Stimulated activated CD8-positive, alpha-beta memory T cell treated with anti-CD3 and anti-CD28 coated beads, Interleukin-12 subunit alpha, Interleukin-12 subunit beta, amount 100 ng/mL, for 24 hours (primary cell): ENCODE data around the gene C7orf33.

Experiments used
- DNase-seq: peaks from one replicate; pipeline ENCODE4 v3.0.0-alpha.2; 2020; ENCODE audit errors: extremely low read depth

Gene C7orf33

DNA sequence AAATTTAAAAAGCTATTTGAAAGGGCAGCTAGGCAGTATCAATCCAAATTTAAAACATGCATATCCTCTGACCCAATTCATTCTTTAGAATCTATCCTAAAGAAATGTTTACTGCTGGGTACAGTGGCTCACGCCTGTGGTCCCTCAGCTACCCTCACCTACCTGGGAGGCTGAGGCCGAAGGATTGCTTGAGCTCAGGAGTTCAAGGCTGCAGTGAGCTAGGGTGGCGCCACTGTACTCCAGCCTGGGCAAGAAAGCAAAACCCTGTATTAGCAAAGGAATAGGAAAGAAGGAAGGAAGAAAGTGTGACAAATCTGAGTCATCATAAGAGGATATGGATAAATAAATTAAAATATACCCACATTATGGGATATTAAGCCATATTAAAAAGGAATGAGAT, 36.3 kb downstream of the C7orf33 start:
- DNase-seq = no peak

DNA sequence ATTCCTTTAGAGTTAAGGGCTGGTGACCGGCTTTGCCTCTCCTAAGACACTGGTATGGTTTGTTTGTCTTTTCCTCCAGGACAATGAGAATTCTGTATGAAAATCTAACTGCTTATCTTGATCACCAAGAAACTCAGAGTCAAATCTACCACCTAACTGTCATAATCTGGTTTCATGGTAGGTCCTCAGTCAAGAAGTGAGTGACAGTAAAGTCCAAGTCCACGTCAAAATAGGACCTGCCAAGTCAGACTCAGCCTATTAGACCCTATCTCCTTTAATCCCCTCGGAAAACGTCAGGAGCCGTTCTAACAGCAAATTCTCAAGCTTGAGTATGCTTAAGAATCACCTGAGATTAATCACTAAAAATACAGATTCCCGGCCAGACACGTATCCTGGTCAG, 37.4 kb downstream of the C7orf33 start:
- DNase-seq = no peak

DNA sequence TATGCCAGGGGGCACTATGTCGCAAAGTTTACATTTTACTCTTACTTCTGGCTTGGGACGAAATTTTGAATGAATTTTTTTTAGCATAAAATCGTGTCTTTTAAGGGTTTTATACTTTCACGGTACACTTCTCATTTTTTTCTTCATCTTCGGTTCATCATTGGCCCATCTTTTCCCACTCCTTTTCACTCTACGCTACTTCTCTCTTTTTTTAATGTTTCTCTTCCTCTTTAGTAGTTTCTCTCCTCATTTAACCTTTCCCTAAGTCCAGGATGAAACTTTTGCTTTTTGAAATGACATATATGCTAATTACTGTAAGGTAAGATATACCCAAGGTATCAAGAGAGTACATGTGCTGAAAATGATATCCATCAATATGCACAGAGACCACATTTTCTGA, 39.5 kb downstream of the C7orf33 start:
- DNase-seq = no peak

DNA sequence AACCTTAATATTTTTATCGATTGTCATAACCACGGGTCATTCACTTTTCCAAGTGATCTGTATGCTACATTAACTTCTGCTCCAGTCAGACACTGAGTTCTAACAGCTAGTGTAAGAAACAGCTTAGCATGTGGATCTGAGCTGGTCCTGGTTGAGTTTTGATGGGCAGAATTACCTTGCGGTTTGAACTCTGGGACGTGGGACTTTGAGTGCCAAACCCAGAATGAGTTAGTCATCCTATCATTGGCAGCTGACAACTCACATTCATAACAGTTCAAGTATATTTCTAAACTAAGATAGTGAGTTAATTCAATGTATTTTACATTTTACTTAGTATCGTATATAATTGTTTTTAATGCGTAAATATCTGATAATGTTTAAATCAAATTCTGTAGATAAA, 43.2 kb downstream of the C7orf33 start:
- no peak for DNase-seq

- DNase-seq = no peak
These were observed 46.5 kb downstream of the C7orf33 start for GRCh38 chr7:148637094-148637493.

GRCh38 chr7:148645898-148646297, 55.3 kb downstream of the C7orf33 start:
- no peak for DNase-seq

DNA sequence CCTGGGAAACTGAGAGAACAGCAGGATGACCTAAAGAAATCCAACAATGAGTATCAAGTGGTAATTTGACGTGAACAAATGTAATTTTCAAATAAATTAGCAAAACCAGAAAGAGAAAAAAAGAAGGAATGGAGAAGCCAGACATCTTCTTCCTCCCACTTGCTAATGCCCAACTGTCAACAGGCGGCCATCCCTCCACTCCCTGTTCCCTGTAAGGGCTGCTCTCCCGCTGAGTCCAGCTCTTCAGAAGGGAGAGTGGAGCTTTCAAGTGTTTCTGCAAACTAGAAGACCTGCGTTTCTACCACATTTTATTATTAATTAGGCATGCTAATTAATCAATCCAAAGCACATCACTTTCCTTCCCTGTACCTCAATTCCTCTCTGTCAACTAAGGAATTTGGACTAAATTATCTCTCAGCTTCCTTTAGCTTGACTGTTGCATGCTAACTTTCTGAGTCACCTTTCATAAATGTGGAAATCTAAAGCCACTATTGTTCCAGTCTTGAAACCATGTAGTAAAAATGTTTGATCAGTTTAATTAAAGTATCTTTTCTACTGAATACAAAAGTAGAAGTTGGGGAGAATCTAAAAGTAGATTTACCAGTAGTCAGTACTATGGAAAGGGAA, 59.8 kb downstream of the C7orf33 start:
- DNase-seq = no peak

DNA sequence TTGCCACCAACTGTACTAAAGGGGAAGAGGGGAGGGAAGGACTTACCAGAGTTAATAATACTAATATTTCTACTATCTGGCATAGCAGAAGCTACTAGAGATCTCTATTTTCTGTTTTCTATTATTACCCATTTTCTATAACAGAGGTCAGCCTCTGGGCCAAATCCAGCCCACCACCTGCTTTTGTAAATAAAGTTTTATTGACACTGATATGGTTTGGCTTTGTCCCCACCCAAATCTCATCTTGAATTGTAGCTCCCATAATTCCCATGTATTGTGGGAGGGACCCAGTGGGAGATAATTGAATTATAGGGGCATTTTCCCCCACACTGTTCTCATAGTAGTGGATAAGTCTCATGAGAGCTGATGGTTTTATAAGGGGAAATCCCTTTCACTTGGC, 62.2 kb downstream of the C7orf33 start:
- no peak for DNase-seq

DNA sequence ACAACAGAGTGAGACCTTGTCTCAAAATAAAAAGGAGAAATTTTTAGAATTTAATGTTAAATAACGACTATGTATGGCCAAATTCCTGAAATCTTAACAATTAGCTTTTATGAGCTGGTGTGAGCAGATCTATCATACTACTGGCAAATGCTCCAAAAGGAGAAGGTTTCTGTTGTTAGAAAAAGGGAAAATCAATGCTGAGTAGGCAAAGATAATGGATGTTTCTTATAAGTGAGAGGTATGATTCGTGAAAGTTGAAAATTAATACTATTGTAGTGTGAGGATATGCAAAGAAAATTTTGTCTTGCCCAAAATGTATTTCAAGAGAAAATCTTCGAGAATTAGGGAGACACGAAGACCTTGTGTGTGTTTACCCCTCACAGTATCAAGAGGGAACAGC, 67.4 kb downstream of the C7orf33 start:
- DNase-seq = no peak

DNA sequence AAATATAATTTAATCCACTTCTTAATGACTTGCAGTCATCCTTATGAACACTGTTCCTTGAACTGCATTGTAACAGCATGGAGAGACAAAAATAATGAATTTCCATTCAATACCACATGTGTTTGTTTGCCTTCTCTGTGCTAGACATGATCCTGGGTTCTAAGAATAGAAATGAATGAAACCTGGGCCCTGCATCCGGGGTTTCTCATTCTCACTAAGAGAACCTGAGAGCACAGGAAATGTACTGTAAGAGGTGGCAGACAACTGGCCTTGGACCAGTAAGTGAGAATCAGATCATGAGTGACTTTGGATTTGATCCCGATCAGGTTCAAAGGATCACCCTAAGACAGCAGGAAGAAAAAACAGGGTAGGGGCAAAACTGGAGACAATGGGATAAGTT, 70.9 kb downstream of the C7orf33 start:
- DNase-seq = no peak

DNA sequence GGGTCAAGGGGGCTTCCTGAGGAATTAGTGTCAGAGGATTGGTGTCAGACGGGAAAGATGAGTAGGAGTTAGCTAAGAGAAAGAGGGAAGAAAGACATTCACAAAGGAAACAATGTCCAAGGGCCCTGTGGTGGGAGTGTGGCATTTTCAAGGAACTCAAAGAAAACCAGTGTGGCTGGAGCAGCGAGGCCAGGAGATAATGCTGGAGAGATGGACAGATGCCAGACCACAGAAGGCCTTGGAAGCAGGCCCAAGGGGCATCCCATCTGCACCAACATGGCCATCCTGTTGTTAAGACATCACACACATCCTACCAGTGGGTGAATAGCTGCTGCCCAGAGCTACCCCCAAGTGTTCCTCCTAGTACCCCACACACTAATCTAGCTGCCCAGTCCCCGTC, 72.1 kb downstream of the C7orf33 start:
- no peak for DNase-seq

DNA sequence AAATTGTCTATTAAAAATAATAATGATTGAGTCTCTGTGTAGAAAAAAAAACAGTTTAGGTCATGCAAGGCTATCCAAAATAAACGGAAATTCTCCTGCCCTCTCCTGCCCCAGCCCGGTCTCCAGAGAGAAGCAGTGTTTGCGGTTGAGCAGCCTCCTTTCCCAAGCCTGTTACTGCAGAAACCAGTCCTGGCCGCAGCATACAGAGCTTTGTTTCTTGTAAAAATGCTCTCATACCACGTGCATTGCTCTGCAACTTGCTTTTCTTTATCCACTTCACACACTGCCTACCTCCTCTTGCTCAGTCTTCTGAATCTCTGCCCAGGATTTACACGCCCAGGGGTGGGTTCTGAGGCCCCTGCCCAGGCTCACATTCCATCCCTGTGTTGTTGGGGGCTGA, 73.8 kb downstream of the C7orf33 start:
- DNase-seq = no peak

DNA sequence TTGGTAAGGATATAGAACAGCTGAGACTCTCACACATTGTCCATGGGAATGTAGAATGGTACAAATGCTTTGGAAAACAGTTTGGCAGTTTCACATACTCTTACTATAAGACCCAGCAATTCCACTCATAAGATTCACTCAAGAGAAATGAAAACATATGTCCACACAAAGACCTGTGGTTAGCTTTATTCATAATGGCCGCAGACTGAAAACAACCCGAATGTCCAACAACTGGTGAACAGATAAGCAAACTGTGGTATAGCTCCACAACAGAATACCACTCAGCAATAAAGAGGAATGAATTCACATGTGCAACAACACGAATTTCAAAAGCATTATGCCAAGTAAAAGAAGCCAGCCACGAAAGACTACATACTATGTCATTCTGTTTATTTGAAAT, 74.7 kb downstream of the C7orf33 start:
- DNase-seq = no peak
